ENCODE data around the gene CDK5RAP3.

CDK5RAP3 gene

GRCh38 chr17:48002266-48002915 is 31.5 kb downstream of the CDK5RAP3 start (continued):
- no peak for TF ChIP-seq ZNF692 (tag by site-specific recombination; IDR thresholded peaks at IDR 0.05)

- H3K27ac ChIP-seq (ENCODE audit: extremely low read depth, low read depth, low read length), result peak overlapping the region; percentile 42; the same call in 1 of the 2 replicates
- TF ChIP-seq ZNF560 (tag by site-specific recombination; IDR thresholded peaks at IDR 0.05; ENCODE audit: borderline replicate concordance) (no peak), YY1 (tag by site-specific recombination; IDR thresholded peaks at IDR 0.05) (no peak), ZNF777 (tag by site-specific recombination; IDR thresholded peaks at IDR 0.05; ENCODE audit: borderline replicate concordance) (no peak), ZNF521 (tag by site-specific recombination; IDR thresholded peaks at IDR 0.05) (no peak), EGR2 (tag by site-specific recombination; IDR thresholded peaks at IDR 0.05; ENCODE audit: low read depth) (no peak), ZNF677 (tag by site-specific recombination; IDR thresholded peaks at IDR 0.05) (no peak), ZNF623 (tag by site-specific recombination; IDR thresholded peaks at IDR 0.05) (no peak), ZNF791 (tag by site-specific recombination; IDR thresholded peaks at IDR 0.05) (no peak)
- POLR2A ChIA-PET, result interaction anchor here (1.2 kb wide), 1 partner anchor 16 kb away, joined by 3 read pairs; no protein-coding TSS in a partner anchor
- no peaks in the 10 kb centered on the region for H3K9me3 ChIP-seq (ENCODE audit: control insufficient read depth, insufficient read depth, low read depth, low read length)
- H3K4me1 ChIP-seq (ENCODE audit: control insufficient read depth, insufficient read depth, low read length), result peaks cover 11% of the 10 kb centered on the region; the same call in 1 of the 2 replicates
- H3K4me3 ChIP-seq (ENCODE audit: low read depth, low read length), result no peak overlapping the region
- CTCF ChIA-PET, result interaction anchor here (0.6 to 3.7 kb wide), 9 partner anchors 9 to 323 kb away, joined by 3 to 17 read pairs (median 4); no protein-coding TSS in a partner anchor
- H3K36me3 ChIP-seq (ENCODE audit: control insufficient read depth in 2 of 2, insufficient read depth in 1 of 2, low read length in 2 of 2), result no peaks in the 10 kb centered on the region
Measured at GRCh38 chr17:48002916-48003416, 32.1 kb downstream of the CDK5RAP3 start.

GRCh38 chr17:48003417-48004151 is 32.7 kb downstream of the CDK5RAP3 start:
- peak overlapping the region; percentile 8; the same call in 1 of the 2 replicates for H3K27ac ChIP-seq (ENCODE audit: extremely low read depth, low read depth, low read length)
- POLR2A ChIA-PET, result interaction anchor here (0.9 to 1.2 kb wide), 2 partner anchors 8 to 15 kb away, joined by 3 read pairs; no protein-coding TSS in a partner anchor
- CTCF ChIA-PET, result interaction anchor here (0.6 to 3.7 kb wide), 9 partner anchors 8 to 324 kb away, joined by 3 to 17 read pairs (median 4); partner anchors contain the start of gene CDK5RAP3

More at GRCh38 chr17:48003417-48004151, 32.7 kb downstream of the CDK5RAP3 start:
- Histone ChIP-seq H3K36me3 (ENCODE audit: control insufficient read depth in 2 of 2, insufficient read depth in 1 of 2, low read length in 2 of 2) (no peaks in the 10 kb centered on the region), H3K9me3 (ENCODE audit: control insufficient read depth, insufficient read depth, low read depth, low read length) (no peaks in the 10 kb centered on the region), H3K4me3 (ENCODE audit: low read depth, low read length) (no peak overlapping the region), H3K4me1 (ENCODE audit: control insufficient read depth, insufficient read depth, low read length) (peaks cover 11% of the 10 kb centered on the region; the same call in 1 of the 2 replicates)
- TF ChIP-seq ZNF692 (tag by site-specific recombination; IDR thresholded peaks at IDR 0.05), result no peak
- TF ChIP-seq ZIC2 (tag by site-specific recombination; IDR thresholded peaks at IDR 0.05), result 0 out of 2 replicates have a peak, but pooled peaks have one; percentile 7
- TF ChIP-seq PRDM1 (tag by site-specific recombination; IDR thresholded peaks at IDR 0.05), result peak; percentile 37
- TF ChIP-seq ZNF654 (tag by site-specific recombination; IDR thresholded peaks at IDR 0.05; ENCODE audit: low read depth), result no peak
- no peak for TF ChIP-seq ZNF585B (tag by site-specific recombination; IDR thresholded peaks at IDR 0.05)
- TF ChIP-seq SP7 (tag by site-specific recombination; IDR thresholded peaks at IDR 0.05), result peak; percentile 89
- TF ChIP-seq ZNF670 (tag by site-specific recombination; IDR thresholded peaks at IDR 0.05; ENCODE audit: low read depth), result 0 out of 2 replicates have a peak, but pooled peaks have one; percentile 19
- TF ChIP-seq ZNF366 (tag by site-specific recombination; conservative IDR thresholded peaks at IDR 0.05), result peak; percentile 67
